Mesenchymal stem cell (in vitro differentiated cells and primary cell): Measurements from ENCODE around the gene UGT1A9.

Experiments used
- DNase-seq: peaks from one replicate; pipeline ENCODE4 v3.0.0-alpha.2; 2013
- H2AFZ ChIP-seq: one replicate; pipeline ENCODE4 v1.6.1; 2013; ENCODE audit warnings: low read depth, mild to moderate bottlenecking, control low read depth, inconsistent platforms, low read length, moderate library complexity
- H2AK5ac ChIP-seq: 2 replicates; pipeline ENCODE4 v1.6.1; 2013; ENCODE audit warnings: low read length, moderate library complexity, mild to moderate bottlenecking, inconsistent platforms; ENCODE audit not compliant: severe bottlenecking
- H2BK120ac ChIP-seq: one replicate; pipeline ENCODE4 v1.6.1; 2013; ENCODE audit warnings: low read depth, mild to moderate bottlenecking, inconsistent platforms, low read length, moderate library complexity
- H2BK12ac ChIP-seq, 2 experiments: one replicate each; pipeline ENCODE4 v1.6.1; 2013; ENCODE audit warnings: inconsistent platforms in 2 of 2, low read length in 2 of 2, mild to moderate bottlenecking in 2 of 2, moderate library complexity in 2 of 2, control low read depth in 1 of 2
- H2BK15ac ChIP-seq: one replicate; pipeline ENCODE4 v1.6.1; 2013; ENCODE audit warnings: mild to moderate bottlenecking, low read depth, inconsistent platforms; ENCODE audit not compliant: poor library complexity, severe bottlenecking
- H2BK5ac ChIP-seq: 2 replicates; pipeline ENCODE4 v1.6.1; 2013; ENCODE audit warnings: low read depth, mild to moderate bottlenecking, low read length, control low read depth, inconsistent platforms; ENCODE audit not compliant: poor library complexity, severe bottlenecking
- H3K14ac ChIP-seq, 2 experiments: one replicate each; pipeline ENCODE4 v1.6.1; 2013; ENCODE audit warnings: inconsistent platforms in 2 of 2, low read length in 2 of 2, control low read depth in 1 of 2, mild to moderate bottlenecking in 1 of 2, moderate library complexity in 1 of 2
- H3K18ac ChIP-seq, 2 experiments: one replicate each; pipeline ENCODE4 v1.6.1; 2013; ENCODE audit warnings: inconsistent platforms in 2 of 2, low read length in 2 of 2, control low read depth in 1 of 2, low read depth in 1 of 2, mild to moderate bottlenecking in 1 of 2
- H3K23ac ChIP-seq, 2 experiments: one replicate each; pipeline ENCODE4 v1.6.1; 2013; ENCODE audit warnings: inconsistent platforms in 2 of 2, low read length in 2 of 2, mild to moderate bottlenecking in 2 of 2, moderate library complexity in 2 of 2, control low read depth in 1 of 2
- H3K27ac ChIP-seq: 2 replicates; pipeline ENCODE4 v1.5.1; 2013; ENCODE audit warnings: mild to moderate bottlenecking, moderate library complexity, low read length, control low read depth, inconsistent platforms; ENCODE audit not compliant: poor library complexity, severe bottlenecking
- H3K27me3 ChIP-seq, 2 experiments: 2 replicates each; pipeline versions ENCODE4 v1.6.1 to v1.7.0; 2013; ENCODE audit warnings: low read length in 2 of 2, mild to moderate bottlenecking in 2 of 2, moderate library complexity in 2 of 2, control low read depth in 1 of 2, inconsistent platforms in 1 of 2; ENCODE audit not compliant: control insufficient read depth in 1 of 2, insufficient read depth in 1 of 2
- H3K36me3 ChIP-seq, 2 experiments: 2 replicates each; pipeline versions ENCODE4 v1.6.1 to v1.7.0; 2013; ENCODE audit warnings: low read length in 2 of 2, control low read depth in 1 of 2, inconsistent platforms in 1 of 2, low read depth in 1 of 2, mild to moderate bottlenecking in 1 of 2; ENCODE audit not compliant: insufficient read depth in 2 of 2, control insufficient read depth in 1 of 2
- H3K4ac ChIP-seq, 2 experiments: one replicate each; pipeline ENCODE4 v1.6.1; 2013; ENCODE audit warnings: inconsistent platforms in 2 of 2, low read length in 2 of 2, mild to moderate bottlenecking in 2 of 2, moderate library complexity in 2 of 2, control low read depth in 1 of 2, low read depth in 1 of 2
- H3K4me1 ChIP-seq: 2 replicates; pipeline ENCODE4 v1.6.1; 2013; ENCODE audit warnings: low read depth, low read length, control low read depth; ENCODE audit not compliant: control insufficient read depth, insufficient read depth
- H3K4me2 ChIP-seq: 2 replicates; pipeline ENCODE4 v1.6.1; 2013; ENCODE audit warnings: low read length, mild to moderate bottlenecking, inconsistent platforms; ENCODE audit not compliant: poor library complexity, severe bottlenecking
- H3K4me3 ChIP-seq, 2 experiments: 2 replicates each; pipeline versions ENCODE4 v1.5.1 to v1.7.0; 2013; ENCODE audit warnings: low read length in 2 of 2, mild to moderate bottlenecking in 2 of 2, control low read depth in 1 of 2, low read depth in 1 of 2; ENCODE audit not compliant: insufficient read depth in 1 of 2
- H3K79me1 ChIP-seq: replicated peaks from 2 replicates; pipeline ENCODE4 v1.6.1; 2013; ENCODE audit warnings: mild to moderate bottlenecking, control low read depth, low read length, inconsistent platforms; ENCODE audit not compliant: poor library complexity, severe bottlenecking
- H3K9ac ChIP-seq: 2 replicates; pipeline ENCODE4 v1.7.0; 2013; ENCODE audit warnings: mild to moderate bottlenecking, low read length, moderate library complexity
- H3K9me3 ChIP-seq: 2 replicates; pipeline ENCODE4 v1.7.0; 2013; ENCODE audit warnings: mild to moderate bottlenecking, low read length; ENCODE audit not compliant: control insufficient read depth
- H4K8ac ChIP-seq: one replicate; pipeline ENCODE4 v1.6.1; 2013; ENCODE audit warnings: inconsistent platforms, mild to moderate bottlenecking, low read length, moderate library complexity
- H4K91ac ChIP-seq: one replicate; pipeline ENCODE4 v1.6.1; 2013; ENCODE audit warnings: mild to moderate bottlenecking, low read length, inconsistent platforms
- WGBS: methylation state at CpG from one replicate; pipeline ENCODE4 v1.1.7; 2013; ENCODE audit warnings: mixed read lengths; 5-methylcytosine and 5-hydroxymethylcytosine counted together

UGT1A9 gene

GRCh38 chr2:233689501-233689900 lies 17.8 kb downstream of the UGT1A9 start:
- Histone ChIP-seq H3K4me2 (no peak overlapping the region), H3K27me3 (peaks cover 0 to 19% of the 10 kb centered on the region in 2 experiments), H3K4me3 (no peak overlapping the region), H3K4ac (no peak overlapping the region), H4K91ac (no peak overlapping the region), H3K9me3 (no peaks in the 10 kb centered on the region), H3K18ac (no peak overlapping the region), H2BK5ac (no peak overlapping the region), H3K27ac (no peak overlapping the region), H3K4me1 (no peaks in the 10 kb centered on the region), H2BK120ac (no peak overlapping the region), H2AK5ac (no peak overlapping the region), H3K9ac (no peak overlapping the region), H3K79me1 (no peaks in the 10 kb centered on the region), H3K14ac (no peak overlapping the region), H2BK12ac (no peak overlapping the region), H3K23ac (no peak overlapping the region), H4K8ac (no peak overlapping the region), H2BK15ac (no peak overlapping the region), H2AFZ (no peak overlapping the region), H3K36me3 (no peaks in the 10 kb centered on the region)
- 57% methylated on average over 3 of the region's 3 CpGs for WGBS
- DNase-seq, result no peak

- H2AK5ac ChIP-seq, result no peak overlapping the region
- H3K79me1 ChIP-seq, result no peaks in the 10 kb centered on the region
- no peaks in the 10 kb centered on the region for H3K4me1 ChIP-seq
- H4K8ac ChIP-seq, result no peak overlapping the region
- H2BK12ac ChIP-seq, result no peak overlapping the region
- H3K9ac ChIP-seq, result no peak overlapping the region
- H2BK15ac ChIP-seq, result no peak overlapping the region
- H3K4me3 ChIP-seq, result no peak overlapping the region
- peaks cover 0 to 19% of the 10 kb centered on the region in 2 experiments for H3K27me3 ChIP-seq
- H4K91ac ChIP-seq, result no peak overlapping the region
- H2BK5ac ChIP-seq, result no peak overlapping the region
- H3K4ac ChIP-seq, result no peak overlapping the region
- no peak overlapping the region for H2AFZ ChIP-seq
- H3K4me2 ChIP-seq, result no peak overlapping the region
- DNase-seq, result no peak
- H3K27ac ChIP-seq, result no peak overlapping the region
- no peaks in the 10 kb centered on the region for H3K9me3 ChIP-seq
- 85% methylated on average over 4 of the region's 4 CpGs for WGBS
- H3K18ac ChIP-seq, result no peak overlapping the region
- no peak overlapping the region for H3K23ac ChIP-seq
- no peaks in the 10 kb centered on the region for H3K36me3 ChIP-seq
- no peak overlapping the region for H3K14ac ChIP-seq
- no peak overlapping the region for H2BK120ac ChIP-seq
Measured at GRCh38 chr2:233690444-233690843, 18.7 kb downstream of the UGT1A9 start.

- H3K27ac ChIP-seq, result no peak overlapping the region
- H4K91ac ChIP-seq, result no peak overlapping the region
- no peaks in the 10 kb centered on the region for H3K4me1 ChIP-seq
- no peak for DNase-seq
- H2BK5ac ChIP-seq, result no peak overlapping the region
- no peak overlapping the region for H2BK15ac ChIP-seq
- no peak overlapping the region for H2AK5ac ChIP-seq
- no peak overlapping the region for H2BK120ac ChIP-seq
- no peak overlapping the region for H2AFZ ChIP-seq
- no peak overlapping the region for H3K18ac ChIP-seq
- H3K36me3 ChIP-seq, result no peaks in the 10 kb centered on the region
- no peak overlapping the region for H3K4me3 ChIP-seq
- H3K4me2 ChIP-seq, result no peak overlapping the region
- H2BK12ac ChIP-seq, result no peak overlapping the region
- H3K9ac ChIP-seq, result no peak overlapping the region
- no peak overlapping the region for H3K14ac ChIP-seq
- H3K4ac ChIP-seq, result no peak overlapping the region
- no peaks in the 10 kb centered on the region for H3K9me3 ChIP-seq
- 89% methylated on average over 8 of the region's 11 CpGs for WGBS
- H3K79me1 ChIP-seq, result no peaks in the 10 kb centered on the region
- no peak overlapping the region for H3K23ac ChIP-seq
- H4K8ac ChIP-seq, result no peak overlapping the region
- peaks cover 0 to 19% of the 10 kb centered on the region in 2 experiments for H3K27me3 ChIP-seq
Measured at GRCh38 chr2:233691443-233692433, 20.0 kb downstream of the UGT1A9 start.

GRCh38 chr2:233692648-233693047 lies 20.9 kb downstream of the UGT1A9 start, which contains the start of gene UGT1A6:
TSS of gene UGT1A6 (plus strand) at chr2:233692890. CDS start at chr2:233693005, 115 bp downstream.
- Histone ChIP-seq H3K18ac (no peak within 1 kb of the TSS), H2BK120ac (no peak within 1 kb of the TSS), H2BK12ac (no peak within 1 kb of the TSS), H3K4me2 (no peak within 1 kb of the TSS), H3K14ac (no peak within 1 kb of the TSS), H3K27ac (no peak within 1 kb of the TSS), H2AK5ac (no peak within 1 kb of the TSS), H3K4me1 (no peaks in the 10 kb centered on the region), H3K36me3 (no peaks in the 10 kb centered on the region), H2AFZ (no peak within 1 kb of the TSS), H2BK15ac (no peak within 1 kb of the TSS), H3K4me3 (no peak within 1 kb of the TSS), H3K79me1 (no peaks in the 10 kb centered on the region), H3K27me3 (peaks cover 0 to 19% of the 10 kb centered on the region in 2 experiments), H4K8ac (no peak within 1 kb of the TSS), H3K23ac (no peak within 1 kb of the TSS), H3K9ac (no peak within 1 kb of the TSS), H3K4ac (no peak within 1 kb of the TSS), H4K91ac (no peak within 1 kb of the TSS), H3K9me3 (no peaks in the 10 kb centered on the region), H2BK5ac (no peak within 1 kb of the TSS)
- DNase-seq, result no peak
- WGBS, result 88% methylated on average over 4 of the region's 4 CpGs
